HG03558 (cell line): ENCODE measurements around the gene SLC35E4.
"Not testable (repeated sequence)": the region's sequence is repeated elsewhere in the genome, so short reads cannot be mapped to it uniquely, and the experiment has no call there.

Source experiments
- ATAC-seq: cut with Tn5 transposase; IDR thresholded peaks from one replicate; pipeline ENCODE4 v1.9.1; 2021; ENCODE audit warnings: moderate number of reproducible peaks; ENCODE audit not compliant: unreplicated experiment; ENCODE audit errors: extremely low read depth

SLC35E4 gene

GRCh38 chr22:30648825-30649224, 13.2 kb downstream of the SLC35E4 start:
- no peak for ATAC-seq

GRCh38 chr22:30649430-30650007, 13.9 kb downstream of the SLC35E4 start:
- no peak for ATAC-seq

GRCh38 chr22:30650508-30651116, 15.0 kb downstream of the SLC35E4 start:
- ATAC-seq, result no peak

- no peak for ATAC-seq
These were observed 17.3 kb downstream of the SLC35E4 start for GRCh38 chr22:30652852-30653251.

GRCh38 chr22:30654361-30654760, 18.8 kb downstream of the SLC35E4 start:
- no peak for ATAC-seq

- no peak for ATAC-seq
These were observed 20.0 kb downstream of the SLC35E4 start for GRCh38 chr22:30655532-30655931.

- no peak for ATAC-seq
These were observed 26.5 kb downstream of the SLC35E4 start for GRCh38 chr22:30662040-30662439.

- ATAC-seq, result no peak
These were observed 29.2 kb downstream of the SLC35E4 start for GRCh38 chr22:30664798-30665197.

GRCh38 chr22:30665266-30665665, 29.7 kb downstream of the SLC35E4 start:
- no peak for ATAC-seq

GRCh38 chr22:30665786-30666185, 30.2 kb downstream of the SLC35E4 start:
- no peak for ATAC-seq

- no peak for ATAC-seq
These were observed 31.5 kb downstream of the SLC35E4 start for GRCh38 chr22:30667107-30667493.

- ATAC-seq, result peak; percentile 63
These were observed 32.2 kb downstream of the SLC35E4 start, which contains the start of gene DUSP18 for GRCh38 chr22:30667494-30668385. Gene DUSP18 (minus strand): TSS chr22:30667875. CDS start chr22:30664003, 3,872 bp downstream.

GRCh38 chr22:30668386-30668710, 32.8 kb downstream of the SLC35E4 start:
- no peak for ATAC-seq

GRCh38 chr22:30671071-30671470, 35.5 kb downstream of the SLC35E4 start:
- no peak for ATAC-seq

GRCh38 chr22:30673136-30673535, 37.6 kb downstream of the SLC35E4 start:
- ATAC-seq, result no peak

GRCh38 chr22:30674482-30674881, 38.9 kb downstream of the SLC35E4 start:
- ATAC-seq, result no peak

- ATAC-seq, result no peak
These were observed 39.9 kb downstream of the SLC35E4 start for GRCh38 chr22:30675436-30675835.

- not testable (repeated sequence) for ATAC-seq
These were observed 41.0 kb downstream of the SLC35E4 start for GRCh38 chr22:30676565-30676964.

- not testable (repeated sequence) for ATAC-seq
These were observed 44.5 kb downstream of the SLC35E4 start for GRCh38 chr22:30679895-30680690.

GRCh38 chr22:30680991-30681770, 45.6 kb downstream of the SLC35E4 start:
- no peak for ATAC-seq
